GM19043 (cell line): ENCODE results near the gene COL1A1.

Experiments used
- ATAC-seq: cut with Tn5 transposase; IDR thresholded peaks from one replicate; pipeline ENCODE4 v1.9.1; 2021; ENCODE audit warnings: low read depth; ENCODE audit not compliant: unreplicated experiment

COL1A1 gene

DNA sequence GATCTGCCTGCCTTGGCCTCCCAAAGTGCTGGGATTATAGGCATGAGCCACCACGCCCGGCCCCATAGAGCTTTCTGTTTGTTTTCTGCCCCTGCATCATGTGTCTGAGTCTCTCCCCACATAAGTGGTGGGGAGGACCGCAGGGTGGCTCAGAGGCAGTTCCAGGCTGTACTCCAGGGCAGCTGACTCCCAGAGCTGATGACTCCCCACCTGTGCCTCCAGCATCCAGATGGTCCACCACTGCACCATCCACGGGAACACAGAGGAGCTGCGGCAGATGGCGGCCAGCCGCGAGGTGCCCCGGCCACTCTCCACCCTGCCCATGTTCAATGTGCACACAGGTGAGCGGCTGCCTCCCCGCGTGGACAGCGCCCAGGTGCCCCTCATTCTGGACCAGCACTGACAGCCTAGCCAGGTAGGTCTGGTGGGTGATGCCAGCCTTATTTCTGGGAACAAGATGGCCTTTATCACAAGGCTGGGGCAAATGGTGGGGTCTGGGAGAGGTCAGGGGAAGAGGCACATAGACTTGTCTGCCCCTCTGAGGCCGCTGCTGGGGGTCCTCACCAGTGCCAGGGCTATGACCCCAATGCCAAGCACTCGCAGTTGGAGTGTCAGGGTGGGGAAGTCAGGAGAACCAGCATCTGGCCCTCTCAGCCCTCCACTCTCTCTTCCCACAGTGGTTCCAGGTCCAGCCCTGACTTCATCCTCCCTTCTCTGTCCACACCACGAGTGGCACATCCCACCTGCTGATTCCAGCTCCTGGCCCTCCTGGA, 26.2 kb downstream of the COL1A1 start:
- ATAC-seq, result no peak

DNA sequence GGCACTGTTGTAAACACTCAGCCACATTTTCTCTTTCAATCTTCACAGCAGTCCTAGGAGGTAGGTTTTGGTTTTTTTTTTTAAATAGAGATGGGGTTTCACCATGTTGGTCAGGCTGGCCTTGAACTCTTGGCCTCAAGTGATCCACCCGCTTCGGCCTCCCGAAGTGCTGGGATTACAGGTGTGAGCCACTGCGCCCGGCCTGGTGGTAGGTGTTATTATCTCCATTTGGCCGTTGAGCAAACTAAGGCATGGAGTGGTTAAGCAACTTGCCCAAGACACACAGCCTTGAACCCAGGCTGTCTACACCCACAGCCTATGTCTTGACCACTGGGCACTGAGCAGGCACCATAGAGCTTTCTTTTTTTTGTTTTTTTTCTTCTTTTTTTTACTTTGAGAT, 27.0 kb downstream of the COL1A1 start:
- no peak for ATAC-seq

GRCh38 chr17:50173335-50173941, 28.0 kb downstream of the COL1A1 start:
- ATAC-seq, result no peak

GRCh38 chr17:50172936-50173334, 28.5 kb downstream of the COL1A1 start:
- no peak for ATAC-seq

DNA sequence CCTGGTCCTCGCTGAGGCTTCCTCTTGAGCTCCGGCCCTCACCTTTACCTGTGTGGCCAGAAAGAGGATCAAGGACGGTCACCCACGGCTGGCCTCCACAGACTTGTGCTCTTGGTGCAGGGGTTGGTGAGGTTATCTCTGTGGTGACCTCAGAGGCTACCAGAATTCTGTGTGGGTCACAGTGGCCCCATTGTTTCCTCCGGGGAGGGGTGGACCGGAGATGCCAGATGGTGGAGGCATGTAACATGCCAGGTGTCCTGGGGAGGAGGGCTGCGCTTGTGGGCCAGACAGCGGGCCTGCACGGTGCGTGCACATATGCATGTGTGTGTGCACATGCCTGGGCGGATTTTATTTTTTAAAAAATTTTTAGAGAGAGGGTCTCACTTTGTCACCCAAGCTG, 29.3 kb downstream of the COL1A1 start:
- no peak for ATAC-seq

- no peak for ATAC-seq
Measured at GRCh38 chr17:50171371-50172071, 29.9 kb downstream of the COL1A1 start.

GRCh38 chr17:50170662-50171370, 30.6 kb downstream of the COL1A1 start:
- no peak for ATAC-seq

GRCh38 chr17:50169881-50170459, 31.5 kb downstream of the COL1A1 start:
- no peak for ATAC-seq

DNA sequence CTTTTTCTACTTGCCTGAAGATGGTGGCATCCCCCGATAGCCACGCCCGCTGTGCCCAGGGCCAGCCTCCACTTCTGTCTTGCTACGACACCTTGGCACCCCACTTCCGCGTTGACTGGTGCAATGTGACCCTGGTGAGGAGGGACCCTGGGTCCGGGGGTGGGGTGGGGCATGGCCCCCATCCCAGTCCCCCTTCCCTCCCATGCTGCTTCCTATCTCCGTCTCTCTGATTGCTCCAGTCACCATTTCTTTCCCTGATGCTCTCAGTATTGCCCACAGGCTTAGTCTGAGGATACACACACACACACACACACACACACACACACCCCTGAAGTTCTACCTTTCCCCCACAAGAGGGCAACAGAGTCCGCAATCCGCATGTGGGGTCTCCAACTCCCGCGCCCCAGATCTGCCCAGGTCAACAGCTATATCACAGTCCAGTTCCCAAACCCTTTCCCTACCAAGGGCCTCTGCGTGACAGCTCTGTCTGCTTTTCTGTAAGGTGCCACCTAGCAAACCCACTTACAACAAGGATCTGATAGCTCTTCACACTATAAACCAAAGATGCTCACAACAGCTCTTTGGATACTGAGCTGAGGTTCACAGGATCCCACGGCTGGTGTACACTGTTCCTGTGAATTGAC, 32.2 kb downstream of the COL1A1 start:
- no peak for ATAC-seq

GRCh38 chr17:50168319-50168718, 33.1 kb downstream of the COL1A1 start:
- no peak for ATAC-seq

- no peak for ATAC-seq
Measured at GRCh38 chr17:50167371-50167770, 34.1 kb downstream of the COL1A1 start.

DNA sequence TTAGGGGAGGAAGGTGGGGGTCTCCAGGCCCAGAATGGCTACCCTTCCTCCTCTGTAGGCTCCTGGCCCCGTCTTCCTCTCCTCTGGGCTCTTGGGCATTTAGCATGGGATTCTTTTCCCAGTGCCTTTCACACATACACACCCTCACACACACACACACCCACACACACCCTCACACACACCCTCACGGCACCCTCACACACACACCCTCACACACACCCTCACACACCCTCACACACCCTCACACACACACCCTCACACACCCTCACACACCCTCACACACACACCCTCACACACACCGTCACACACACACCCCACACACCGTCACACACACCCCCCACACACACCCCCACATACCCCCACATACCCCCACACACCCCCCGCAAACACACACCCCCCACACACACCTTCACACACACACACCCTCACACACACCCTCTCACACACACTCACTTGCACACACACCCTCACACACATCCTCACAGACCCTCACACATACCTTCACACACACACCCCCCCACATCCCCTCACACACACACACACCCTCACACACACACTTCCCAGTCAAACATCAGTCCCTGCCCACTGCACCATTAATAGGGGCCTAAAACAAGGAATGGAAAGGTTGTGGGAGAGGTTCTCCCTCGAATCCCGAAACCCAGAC, 34.8 kb downstream of the COL1A1 start:
- ATAC-seq, result no peak

- ATAC-seq, result no peak
Measured at GRCh38 chr17:50165867-50166517, 35.4 kb downstream of the COL1A1 start, which contains the start of gene SGCA. SGCA (plus strand) TSS chr17:50166005; CDS start chr17:50166041, 36 bp downstream.

DNA sequence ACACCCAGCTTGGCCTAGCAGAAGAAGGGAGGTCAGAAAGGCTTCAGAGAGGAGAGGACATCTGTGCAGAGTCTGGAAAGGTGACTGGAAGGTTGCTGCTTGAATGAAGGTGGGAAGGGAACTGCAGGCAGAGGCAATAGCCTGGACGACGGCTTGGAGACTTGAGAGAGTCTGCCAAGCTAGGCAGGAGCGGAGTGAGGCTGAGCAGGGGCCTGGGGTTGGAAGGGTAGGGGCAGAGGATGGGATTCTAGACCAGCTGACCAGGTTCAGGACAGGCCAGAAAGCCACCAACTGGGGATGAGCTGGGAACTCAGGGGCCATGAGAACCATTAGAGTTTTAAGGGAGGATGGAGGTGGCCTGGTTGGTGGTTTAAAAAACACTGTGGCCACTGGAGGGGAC, 36.0 kb downstream of the COL1A1 start:
- ATAC-seq, result no peak

GRCh38 chr17:50165066-50165465, 36.4 kb downstream of the COL1A1 start:
- ATAC-seq, result no peak

GRCh38 chr17:50164697-50164988, 36.8 kb downstream of the COL1A1 start:
- ATAC-seq, result no peak

DNA sequence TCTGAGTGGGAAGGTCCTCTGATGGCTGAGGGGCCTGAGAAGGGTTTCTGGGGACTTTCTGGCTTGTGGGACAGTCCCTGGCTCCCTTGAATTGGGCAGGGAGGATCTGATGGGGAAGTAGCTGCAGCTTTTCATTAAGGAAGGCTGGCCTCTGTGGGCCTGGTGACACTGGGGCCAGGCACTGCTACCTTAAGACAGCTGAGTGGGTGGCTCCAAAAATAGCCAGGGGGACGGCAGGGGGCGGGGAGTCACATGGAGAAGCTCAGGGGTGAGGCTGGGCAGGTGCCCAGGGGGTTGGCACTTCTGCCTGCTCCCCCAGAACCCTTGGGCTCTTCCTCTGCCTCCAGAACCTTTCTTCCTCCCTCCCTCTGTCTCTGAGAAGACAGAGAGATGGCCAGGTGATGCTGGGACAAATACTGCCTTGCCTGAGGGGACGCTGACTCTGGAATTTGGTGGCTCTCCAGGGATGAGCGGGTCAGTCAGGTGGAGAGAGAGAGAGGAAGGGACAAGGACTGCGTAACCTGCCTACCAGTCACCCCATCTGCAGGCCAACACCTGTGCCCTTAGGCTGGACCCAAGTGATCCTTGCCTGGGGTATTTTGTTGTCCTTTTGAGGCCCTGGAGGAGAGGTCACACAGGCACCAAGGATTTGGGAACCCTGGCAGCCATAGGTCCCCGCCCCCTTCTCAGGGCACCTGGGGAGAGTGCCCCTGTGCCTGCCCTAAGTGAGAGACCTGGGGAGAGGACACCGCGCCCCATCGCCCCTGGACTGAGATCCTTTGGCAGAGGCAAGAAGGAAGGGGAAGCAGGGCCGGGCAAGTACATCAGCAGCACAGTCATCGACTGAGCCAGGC, 37.4 kb downstream of the COL1A1 start:
- no peak for ATAC-seq

DNA sequence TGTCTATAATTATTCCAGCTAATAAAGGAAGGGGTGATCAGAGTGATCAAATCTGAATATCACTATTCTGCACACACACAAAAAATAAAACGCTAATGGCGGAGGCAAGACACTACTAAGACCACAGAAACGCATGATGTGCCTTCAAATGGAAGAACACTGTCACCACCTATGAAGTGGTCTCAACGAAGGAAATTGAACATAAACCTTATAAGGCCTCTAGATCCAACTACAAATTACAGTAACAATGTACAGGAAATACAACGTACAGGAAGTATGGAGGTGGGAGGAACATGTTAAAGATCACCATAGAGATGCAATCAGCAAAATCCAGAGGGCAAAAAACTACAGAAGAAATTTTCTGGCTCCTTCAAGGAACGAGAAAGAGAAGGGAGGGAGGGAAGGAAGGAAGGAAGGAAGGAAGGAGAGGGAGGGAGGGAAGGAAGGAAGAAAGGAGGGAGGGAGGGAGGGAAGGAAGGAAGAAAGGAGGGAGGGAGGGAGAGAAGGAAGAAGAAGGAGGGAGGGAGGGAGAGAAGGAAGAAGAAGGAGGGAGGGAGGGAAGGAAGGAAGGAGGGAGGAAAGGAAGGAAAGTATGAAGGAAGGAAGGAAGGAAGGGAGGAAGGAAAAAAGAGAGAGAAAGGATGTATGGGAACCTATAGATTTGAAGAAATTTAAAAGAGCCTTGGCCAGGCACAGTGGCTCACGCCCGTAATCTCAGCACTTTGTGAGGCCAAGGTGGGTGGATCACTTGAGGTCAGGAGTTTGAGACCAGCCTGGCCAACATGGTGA, 38.8 kb downstream of the COL1A1 start:
- ATAC-seq, result no peak
